Measurements from ENCODE around the gene IFFO2.

IFFO2 gene

DNA sequence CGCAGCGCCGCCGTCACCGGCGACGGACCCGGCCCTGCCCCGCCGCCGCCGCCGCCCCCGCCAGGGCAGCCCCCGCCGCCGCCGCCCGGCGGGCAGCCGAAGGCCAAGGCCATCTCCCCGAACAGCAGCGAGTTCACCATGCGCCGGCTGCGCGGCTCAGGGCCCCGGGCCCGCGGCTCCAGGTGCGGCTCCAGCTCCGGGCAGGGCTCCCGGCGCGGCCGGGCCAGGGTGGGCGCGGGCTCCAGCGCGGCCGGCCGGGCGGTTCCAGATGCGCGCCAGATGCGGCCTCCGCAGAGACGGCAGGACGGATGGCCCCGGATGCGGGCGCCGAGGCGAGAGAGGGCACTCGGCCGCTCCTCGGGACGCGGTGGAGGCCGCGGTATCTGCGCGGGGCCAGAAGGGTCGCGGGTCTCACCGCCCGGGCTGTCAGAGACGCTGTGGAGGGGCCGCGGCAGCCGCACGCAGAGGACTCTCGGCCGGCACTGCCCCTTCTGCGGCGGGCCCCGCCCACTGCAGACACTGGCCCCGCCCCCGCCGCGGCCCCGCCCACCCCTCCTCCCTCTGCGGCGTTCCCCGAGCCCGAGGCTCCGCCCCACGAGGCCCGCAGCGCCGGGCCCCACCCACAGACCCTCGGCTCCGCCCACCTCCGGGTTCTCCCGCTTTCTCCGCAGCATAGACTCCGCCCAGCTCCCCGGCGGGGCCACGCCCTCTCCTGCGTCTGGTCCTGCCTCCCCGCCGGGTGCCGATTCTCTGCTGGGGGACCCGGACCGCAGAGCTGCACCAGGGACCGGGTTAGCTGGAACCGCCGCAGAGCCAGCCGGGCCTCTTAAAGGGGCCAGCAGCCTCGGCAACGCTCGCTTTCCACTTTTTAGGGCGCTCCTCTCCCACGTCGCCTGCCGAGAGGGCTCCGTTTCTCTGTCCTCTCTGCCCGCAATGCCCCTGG is at the start of gene IFFO2:
Gene IFFO2, minus strand, starts transcription at position 484 of the 943 bp plus-strand sequence. Its CDS starts 344 bp downstream, at position 140.
- DNase-seq, result peak; percentile 42 to 80

DNA sequence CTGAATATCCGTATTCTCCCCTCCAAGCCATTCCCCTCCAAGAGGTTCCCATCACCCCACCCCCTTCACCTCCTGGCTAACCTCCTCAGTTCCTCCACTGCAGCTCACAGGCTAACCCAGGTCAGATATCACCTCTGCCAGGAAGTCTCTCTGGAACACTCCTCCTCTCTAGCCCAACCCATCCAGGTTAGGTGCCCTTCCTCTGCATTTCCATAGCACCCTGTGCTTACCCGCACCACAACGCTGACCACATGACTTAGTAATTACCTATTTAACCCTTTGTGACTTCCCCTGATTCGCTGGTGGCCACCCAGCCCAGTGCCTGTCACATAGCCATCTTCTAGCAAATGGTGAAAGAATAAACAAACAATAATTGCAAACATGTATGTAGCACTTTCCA is 49.5 kb upstream of the IFFO2 start:
- no peak for DNase-seq

GRCh38 chr1:19003371-19004290 is 47.2 kb upstream of the IFFO2 start:
- no peak for DNase-seq

DNA sequence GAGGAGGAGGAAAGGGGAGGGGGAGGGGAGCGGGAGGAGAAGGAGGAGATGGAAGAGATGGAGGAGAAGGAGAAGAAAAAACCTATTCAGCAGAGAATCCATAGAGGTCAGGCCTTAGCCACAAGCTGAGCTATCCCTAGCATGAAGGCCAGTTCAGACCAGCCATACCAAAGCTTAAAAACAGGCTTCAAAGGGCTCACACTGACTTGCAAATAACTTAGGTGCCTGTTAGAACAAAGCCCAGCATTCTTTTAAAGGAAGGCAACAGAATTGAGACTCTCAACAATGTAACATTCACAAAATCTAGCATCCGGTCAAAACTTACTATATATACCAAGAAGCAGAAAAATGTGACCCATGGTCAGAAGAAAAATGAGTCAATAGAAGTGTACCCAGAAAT is 43.6 kb upstream of the IFFO2 start:
- no peak for DNase-seq

- no peak for DNase-seq
Measured at GRCh38 chr1:18999359-18999758, 42.9 kb upstream of the IFFO2 start.

DNA sequence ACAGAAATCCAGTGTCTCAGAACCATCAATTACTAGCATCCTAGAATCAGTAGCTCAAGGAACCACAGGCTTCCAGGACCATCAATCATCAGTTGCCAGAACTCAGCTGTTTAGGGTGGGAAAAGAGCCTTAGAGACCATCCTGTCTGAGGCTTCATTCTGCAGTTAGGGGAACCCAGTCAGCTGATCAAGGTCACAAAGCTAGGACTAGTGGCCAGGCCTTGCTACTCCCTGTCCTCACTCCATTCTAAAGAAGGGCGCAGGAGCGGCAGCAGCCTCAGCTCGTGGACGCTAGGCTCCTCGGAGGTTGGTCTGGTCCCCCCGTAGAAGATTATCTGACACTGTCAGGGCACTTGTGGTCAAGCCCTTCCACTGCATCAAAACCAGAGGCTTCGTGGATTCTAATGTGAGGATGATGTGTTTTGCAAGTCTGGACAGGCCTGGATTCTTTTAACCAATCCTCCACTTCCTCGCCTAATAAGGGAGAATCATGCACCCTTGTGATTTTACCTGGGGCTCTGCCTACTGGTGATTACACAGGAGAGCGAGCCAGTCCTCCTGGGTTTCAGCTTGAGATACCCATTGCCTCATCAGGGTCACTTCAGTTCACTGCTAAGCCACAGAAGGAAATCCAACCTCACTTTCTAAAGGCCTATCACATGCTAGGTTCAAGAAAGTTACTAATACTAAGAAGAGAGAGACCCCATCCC is 41.7 kb upstream of the IFFO2 start:
- no peak for DNase-seq

GRCh38 chr1:18997508-18997907 is 41.0 kb upstream of the IFFO2 start:
- DNase-seq, result no peak

GRCh38 chr1:18996548-18997177 is 40.2 kb upstream of the IFFO2 start:
- no peak for DNase-seq

GRCh38 chr1:18994381-18994780 is 37.9 kb upstream of the IFFO2 start:
- no peak for DNase-seq

- DNase-seq, result no peak
Measured at GRCh38 chr1:18992646-18993045, 36.2 kb upstream of the IFFO2 start.

DNA sequence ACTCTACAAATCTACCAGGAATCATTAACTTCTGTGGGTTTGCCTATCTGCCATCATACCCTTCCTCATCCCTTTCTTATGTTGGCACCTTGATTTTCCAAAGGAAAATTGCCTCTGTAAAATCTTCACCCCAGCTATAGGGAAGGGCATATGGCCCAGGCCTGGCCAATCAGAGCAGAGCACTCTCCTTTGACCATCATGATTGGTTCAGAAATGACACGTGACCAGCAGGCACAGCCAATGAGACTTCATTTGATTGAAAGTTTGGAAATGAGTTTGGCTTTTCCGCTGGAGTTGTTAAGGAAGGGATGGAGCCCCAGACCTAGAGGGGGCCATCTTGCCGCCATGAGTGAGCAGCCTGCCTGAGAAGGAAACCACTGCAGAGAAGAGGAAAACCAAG is 35.1 kb upstream of the IFFO2 start:
- DNase-seq, result no peak

DNA sequence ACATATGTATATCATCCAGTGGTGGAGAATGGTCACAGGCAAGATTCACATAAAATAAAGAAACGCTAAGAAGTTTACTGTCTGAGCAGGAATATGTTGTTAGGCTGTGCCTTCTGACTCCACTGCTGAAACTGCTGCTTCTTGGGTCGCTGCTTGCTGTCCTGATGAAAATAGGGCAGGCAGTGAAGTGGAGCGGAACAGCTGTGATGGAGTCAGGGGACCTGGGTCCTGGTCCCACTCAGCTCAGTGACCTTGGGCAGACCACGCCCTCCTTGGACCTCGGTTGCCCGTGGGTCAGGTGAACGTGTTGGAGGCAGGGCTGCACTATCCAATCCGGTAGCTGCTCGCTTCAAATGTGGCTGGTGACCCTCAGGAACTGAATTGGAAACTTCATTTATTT is 33.4 kb upstream of the IFFO2 start:
- no peak for DNase-seq

DNA sequence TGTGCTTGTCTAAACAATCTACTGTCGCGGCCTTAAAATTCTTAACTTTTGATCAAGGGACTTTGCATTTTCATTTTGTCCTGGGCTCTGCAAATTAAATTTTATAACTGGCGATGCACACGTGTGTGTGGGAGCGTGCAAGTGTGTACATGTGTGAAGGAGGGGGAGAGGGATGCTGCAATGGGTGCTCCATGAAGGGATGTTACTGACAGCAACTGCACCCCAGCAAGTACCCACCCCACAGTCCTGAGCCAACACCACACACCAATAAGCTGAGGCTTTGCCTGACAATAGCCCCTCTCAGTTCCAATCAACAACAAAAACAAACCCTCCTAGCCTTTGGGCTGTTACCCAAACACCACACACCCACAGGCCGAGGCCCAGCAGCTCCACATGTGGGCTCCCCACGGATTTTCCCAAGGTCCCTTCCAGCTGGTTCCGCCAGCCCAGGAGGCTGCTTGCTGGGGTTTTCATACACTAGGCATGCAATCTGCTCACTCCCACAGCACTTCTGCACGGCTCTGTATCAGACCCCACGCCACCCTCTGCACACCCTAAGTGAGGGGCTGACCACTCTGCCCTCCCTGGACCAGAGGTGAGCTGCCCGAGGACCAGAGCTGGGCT is 32.8 kb upstream of the IFFO2 start:
- no peak for DNase-seq

GRCh38 chr1:18981242-18981641 is 24.8 kb upstream of the IFFO2 start:
- DNase-seq, result no peak

DNA sequence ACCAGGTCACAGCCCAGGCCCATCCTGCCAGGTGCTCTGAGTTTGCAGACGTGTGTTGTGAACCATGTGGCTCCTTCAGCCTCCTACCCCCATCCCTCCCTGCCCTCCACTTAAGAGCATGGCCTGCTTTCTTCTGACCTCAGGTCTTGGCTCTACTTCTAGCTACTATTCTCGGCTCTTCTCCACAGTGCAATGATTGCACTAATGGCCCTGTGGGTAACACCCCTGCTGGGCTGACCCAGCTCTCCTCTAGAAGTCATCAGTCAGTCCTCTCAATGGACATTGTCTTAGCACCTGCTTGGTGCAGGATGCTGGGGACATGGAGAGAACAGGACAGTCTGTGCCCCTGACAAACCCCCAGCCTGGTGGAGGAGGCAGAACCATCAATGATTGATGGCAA is 22.2 kb upstream of the IFFO2 start:
- DNase-seq, result no peak

DNA sequence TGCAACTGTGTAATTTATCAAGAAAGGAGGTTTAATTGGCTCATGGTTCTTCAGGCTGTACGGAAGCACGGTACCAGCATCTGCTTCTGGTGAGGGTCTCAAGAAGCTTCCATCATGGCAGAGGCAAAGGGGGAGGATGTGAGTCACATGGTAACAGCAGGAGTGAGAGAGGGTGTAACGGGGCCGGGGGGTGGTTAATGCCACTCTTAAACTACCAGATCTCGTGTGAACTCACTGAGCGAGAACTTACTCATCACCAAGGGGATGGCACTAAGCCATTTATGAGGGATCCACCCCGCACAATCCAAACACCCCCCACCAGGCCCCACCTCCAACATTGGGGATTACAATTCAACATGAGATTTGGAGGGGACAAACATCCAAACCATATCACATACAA is 21.0 kb upstream of the IFFO2 start:
- DNase-seq, result no peak

GRCh38 chr1:18976096-18976495 is 19.6 kb upstream of the IFFO2 start:
- DNase-seq, result no peak

- no peak for DNase-seq
Measured at GRCh38 chr1:18974606-18975005, 18.1 kb upstream of the IFFO2 start.

GRCh38 chr1:18974005-18974404 is 17.5 kb upstream of the IFFO2 start:
- no peak for DNase-seq

GRCh38 chr1:18973446-18973955 is 17.0 kb upstream of the IFFO2 start:
- no peak for DNase-seq

- no peak for DNase-seq
Measured at GRCh38 chr1:18972991-18973390, 16.5 kb upstream of the IFFO2 start.

- no peak for DNase-seq
Measured at GRCh38 chr1:18972531-18972930, 16.1 kb upstream of the IFFO2 start.

Data from NCI-H1930 (cell line).